ENCODE measurements around the gene IL21.
"Not testable (repeated sequence)": the region's sequence is repeated elsewhere in the genome, so short reads cannot be mapped to it uniquely, and the experiment has no call there.

Gene IL21

GRCh38 chr4:122621016-122621507, at the start of gene IL21:
TSS of gene IL21 (minus strand) at chr4:122621066. CDS start at chr4:122621011, 55 bp downstream.
- no peak for DNase-seq

DNA sequence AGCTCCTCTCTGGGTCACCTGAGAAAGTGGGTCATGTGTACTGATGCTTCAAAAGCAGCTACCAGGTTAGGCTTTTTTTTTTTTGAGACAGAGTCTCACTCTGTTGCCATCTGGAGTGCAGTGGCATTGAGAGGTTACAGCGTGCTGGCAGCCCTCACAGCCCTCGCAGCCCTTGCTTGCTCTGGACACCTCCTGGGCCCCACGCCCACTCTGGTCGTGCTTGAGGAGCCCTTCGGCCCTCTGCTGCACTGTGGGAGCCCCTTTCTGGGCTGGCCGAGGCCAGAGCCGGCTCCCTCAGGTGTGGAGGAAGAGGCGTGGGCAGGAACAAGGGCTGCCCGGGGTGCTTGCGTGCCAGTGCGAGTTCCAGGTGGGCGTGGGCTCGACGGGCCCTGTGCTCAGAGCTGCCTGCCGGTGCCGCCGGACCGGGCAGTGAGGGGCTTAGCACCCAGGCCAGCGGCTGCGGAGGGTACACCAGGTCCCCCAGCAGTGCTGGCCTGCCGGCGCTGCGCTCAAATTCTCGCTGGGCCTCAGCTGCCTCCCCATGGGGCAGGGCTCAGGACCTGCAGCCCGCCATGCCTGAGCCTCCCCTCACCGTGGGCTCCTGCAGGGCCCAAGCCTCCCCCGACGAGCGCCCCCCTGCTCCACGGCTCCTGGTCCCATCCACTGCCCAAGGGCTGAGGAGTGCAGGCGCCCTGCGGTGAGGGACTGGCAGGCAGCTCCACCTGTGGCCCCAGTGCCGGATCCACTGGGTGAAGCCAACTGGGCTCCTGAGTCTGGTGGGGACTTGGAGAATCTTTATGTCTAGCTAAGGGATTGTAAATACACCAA, 49.3 kb upstream of the IL21 start:
- no peak for DNase-seq

DNA sequence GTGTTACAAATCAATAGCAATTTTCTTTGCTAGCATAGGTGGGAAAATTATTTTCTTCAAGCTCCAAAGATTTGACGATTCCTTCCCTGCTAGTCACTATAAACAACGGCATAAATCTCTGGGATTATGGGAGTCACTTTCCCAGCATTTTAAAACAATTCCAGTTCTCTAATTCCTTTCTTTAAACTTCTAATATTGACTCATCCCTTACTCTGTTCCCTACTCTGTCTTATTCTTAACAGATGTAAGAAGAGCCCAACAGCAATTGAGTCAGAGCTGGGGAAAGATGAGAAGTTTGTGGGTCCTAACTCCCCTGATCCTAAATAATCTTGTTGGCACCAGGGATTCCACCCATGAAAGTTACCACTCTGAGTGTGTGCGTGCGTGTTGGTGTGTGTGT, 47.4 kb upstream of the IL21 start:
- no peak for DNase-seq

DNA sequence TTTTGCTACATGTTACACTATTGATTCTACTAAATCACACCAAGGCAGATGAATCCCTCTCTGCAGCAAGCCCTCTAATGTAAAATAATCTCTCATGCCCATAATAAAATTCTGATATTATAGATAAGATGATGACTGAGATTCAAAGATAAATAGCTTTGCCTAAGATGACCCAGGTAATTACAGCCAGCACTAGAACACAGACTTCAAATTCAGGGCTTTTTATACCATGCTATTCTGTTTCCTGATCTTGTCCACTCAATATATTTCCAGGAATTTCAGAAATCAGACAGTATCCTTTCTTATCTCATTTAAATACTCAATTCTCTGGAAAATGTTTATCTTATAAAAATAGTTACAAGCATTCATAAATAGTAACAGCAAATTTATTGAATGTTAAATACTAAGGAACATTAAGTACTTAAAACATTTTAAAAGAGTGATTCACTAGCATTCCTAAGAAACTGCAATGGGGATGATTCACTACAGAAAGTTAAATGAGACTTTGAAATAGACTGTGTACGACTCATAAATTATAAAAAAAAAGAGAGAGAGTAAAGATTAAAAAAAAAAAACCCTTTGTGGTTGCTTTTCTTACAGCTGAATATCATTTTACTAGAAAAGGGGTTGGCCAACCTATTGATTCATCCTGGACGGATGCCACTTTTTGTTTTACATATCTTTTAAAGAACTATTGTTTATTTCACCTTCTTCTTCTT, 45.8 kb upstream of the IL21 start:
- no peak for DNase-seq

DNA sequence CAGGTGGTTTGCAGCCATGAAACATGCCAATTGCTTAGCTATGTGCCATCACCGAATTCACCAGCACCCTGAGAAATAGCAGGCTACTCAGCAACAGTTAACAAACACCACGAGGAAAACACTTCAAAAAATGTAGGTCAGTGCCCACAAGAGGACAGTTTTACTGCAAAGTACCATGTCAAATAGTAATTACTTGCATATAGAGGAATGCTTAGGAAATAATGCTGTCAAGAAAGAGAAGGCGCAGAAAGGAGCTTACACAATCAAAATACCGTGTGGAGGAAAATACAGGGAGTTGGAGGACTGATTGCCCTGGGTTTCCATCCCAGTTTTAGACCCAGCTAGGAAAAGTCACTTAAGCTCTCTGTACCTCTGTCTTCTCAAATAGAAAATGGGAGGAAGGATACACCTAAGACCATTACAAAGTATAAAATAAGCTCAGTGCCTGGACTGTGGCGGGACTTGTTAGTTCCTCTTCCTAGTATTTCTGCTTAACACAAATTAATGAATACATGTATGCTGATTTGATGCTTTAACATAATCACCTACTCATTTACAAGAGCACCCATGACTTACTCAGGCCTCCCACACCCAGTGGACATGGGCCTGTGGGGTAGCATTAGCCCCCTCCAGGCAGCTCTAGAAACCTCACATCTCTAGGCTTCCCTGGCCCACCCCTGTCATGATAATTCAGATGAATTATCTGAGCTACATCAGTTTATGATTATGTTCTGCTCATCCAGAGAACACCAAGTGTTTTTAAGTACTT, 44.5 kb upstream of the IL21 start:
- DNase-seq, result no peak

DNA sequence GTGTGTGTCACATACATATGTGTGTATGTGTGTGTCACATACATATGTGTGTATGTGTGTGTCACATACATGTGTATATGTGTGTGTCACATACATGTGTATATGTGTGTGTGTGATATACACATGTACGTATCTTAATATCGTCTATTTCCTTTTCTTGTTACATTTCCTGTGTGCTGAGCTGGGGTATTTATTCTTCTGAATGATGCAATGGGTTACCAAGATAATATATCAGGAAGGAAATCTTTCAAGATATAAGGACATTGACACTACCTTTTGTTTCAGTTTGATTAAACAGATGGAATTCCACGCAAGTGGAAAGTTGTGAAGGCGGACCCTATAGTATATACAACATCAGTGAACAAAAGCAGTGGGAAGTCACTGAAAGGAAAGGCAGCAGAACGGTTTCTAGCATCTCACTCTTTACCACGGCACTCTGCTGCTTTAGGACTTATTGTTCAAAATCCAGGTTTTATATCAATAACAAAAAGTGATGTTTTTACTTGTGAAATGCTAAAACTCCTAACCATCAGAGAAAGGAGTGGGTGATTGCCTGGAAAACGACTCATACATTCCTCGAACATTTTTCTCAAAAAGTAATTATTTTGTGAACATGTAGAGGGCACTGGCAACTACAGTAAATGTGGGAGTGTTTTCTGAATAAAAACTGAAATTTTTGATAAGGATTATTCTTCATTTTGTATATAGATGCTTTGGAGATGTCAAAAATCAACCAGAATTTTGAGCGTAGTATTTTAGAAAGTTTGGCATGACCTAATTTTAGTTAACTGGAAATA, 43.1 kb upstream of the IL21 start:
- DNase-seq, result no peak

GRCh38 chr4:122663291-122663690, 42.4 kb upstream of the IL21 start:
- no peak for DNase-seq

- no peak for DNase-seq
These were observed 41.8 kb upstream of the IL21 start for GRCh38 chr4:122662701-122663100.

DNA sequence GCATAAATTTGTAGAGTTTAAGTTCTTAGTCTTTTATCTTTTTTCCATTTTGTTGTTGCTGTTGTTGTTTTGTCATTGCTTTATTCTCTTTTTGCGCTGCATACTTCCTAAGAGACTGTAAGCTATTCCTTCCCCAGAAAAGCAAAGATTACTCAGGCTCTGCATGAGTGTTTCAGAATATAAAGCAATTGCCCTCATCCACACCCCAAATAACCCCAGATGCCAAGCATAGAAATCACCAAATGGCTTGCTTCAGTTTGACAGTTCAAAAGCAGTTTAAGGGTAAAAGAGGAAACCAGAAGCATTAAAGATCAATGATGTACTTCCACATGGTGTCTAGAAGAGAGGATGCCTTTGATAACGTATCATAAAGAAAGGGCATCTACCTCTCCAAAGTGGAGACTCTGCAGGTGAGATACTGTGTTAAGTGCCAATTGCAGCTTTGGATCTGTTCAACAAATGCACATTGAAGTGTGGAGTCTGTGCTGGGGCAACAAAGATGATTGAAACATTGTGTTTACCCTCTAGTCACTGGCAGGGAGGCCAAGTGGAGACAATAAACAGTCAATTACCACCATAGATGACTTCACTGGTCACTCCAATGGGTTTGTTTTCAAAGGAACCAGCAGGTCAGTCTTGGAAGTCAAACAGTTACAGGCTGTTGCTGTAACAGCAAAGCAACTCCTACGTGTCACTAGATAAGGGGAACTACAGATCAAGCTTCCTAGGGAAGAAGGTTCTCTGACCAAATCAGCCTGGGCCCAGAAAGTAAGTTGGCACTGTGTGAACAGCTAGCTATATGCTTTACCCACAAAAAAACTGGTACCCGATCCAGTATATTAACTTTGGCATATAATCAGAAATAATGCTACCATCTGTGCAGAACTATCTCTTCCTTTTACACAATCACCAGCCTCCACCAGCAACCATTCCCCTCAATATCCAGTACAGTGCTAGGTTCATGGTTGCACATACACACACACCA, 40.6 kb upstream of the IL21 start:
- no peak for DNase-seq

DNA sequence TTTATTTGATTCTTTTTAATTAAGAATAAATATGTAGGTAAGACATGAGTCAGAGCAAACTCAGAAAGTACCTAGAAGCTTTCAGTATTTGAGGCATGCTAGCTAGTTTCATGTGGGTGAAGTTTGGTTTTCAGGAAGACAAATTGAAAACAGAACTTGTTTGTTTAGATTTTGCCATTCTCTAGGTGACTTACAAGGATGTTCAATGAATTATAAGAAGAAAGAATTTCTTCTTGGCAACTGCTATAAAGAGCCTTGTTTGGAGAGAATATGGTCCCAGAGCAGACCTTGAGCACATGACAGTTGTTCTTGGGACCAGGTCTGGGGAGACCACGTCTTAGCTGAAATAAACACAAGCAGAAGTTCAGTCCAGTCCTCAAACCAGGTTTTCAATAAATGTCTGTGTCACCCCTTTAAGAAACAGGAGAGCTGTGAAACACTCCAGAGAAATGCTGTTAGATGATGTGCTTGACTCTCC, 38.0 kb upstream of the IL21 start:
- DNase-seq, result no peak

- no peak for DNase-seq
These were observed 37.5 kb upstream of the IL21 start for GRCh38 chr4:122658377-122658776.

DNA sequence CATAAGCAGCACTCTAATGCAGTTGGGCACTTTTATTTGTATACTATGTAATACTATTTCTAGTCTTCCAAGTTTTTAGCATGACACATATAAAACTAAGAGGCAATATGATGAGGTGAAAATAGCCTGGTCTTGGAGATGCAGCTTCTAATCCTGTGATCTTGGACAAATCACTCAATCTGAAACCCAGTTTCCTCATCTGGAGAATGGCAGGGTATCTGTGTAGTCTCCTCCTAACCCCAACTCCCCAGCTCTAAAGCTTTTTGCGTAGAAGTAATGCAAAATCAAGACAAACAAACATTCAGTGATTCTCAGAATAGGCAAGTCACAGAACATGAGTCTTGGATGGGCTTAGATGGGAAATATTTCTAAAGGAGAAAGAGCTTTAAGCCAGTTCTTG, 36.7 kb upstream of the IL21 start:
- no peak for DNase-seq

- DNase-seq, result not testable (repeated sequence)
These were observed 35.7 kb upstream of the IL21 start for GRCh38 chr4:122656583-122656982.

DNA sequence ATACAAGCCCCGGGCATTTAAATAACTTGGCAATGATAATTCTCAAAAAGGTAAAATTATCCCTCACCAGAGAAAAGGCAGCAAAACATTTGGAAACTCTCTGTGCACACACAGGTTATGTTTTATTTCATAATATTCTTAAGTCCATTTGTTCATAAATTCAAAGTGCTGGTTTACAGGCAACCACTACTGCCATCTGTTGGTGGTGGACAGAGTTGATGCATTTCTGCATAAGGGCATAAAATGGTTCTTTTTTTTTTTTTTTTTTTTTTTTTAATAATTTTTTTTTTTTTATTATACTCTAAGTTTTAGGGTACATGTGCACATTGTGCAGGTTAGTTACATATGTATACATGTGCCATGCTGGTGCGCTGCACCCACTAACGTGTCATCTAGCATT, 31.5 kb upstream of the IL21 start:
- DNase-seq, result no peak

DNA sequence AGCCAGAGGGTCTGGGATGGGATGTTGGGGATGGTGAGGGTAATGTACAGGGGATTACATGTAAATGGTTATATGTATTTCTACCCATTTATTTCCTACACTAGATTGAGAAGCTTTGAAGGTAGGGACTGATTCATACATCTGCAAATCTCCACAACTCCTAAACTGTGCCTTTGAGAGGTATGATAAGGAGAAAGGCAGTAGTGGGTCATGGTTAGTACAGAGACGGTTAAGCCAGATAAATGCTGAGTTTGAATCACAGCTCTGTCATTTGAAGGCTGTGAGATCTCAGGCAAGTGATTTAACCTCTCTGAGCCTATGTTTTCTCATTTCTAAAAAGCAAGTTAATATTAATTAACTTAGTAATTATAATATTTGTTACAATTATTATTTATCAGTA, 29.3 kb upstream of the IL21 start:
- DNase-seq, result no peak

GRCh38 chr4:122647656-122648055, 26.8 kb upstream of the IL21 start:
- DNase-seq, result no peak

DNA sequence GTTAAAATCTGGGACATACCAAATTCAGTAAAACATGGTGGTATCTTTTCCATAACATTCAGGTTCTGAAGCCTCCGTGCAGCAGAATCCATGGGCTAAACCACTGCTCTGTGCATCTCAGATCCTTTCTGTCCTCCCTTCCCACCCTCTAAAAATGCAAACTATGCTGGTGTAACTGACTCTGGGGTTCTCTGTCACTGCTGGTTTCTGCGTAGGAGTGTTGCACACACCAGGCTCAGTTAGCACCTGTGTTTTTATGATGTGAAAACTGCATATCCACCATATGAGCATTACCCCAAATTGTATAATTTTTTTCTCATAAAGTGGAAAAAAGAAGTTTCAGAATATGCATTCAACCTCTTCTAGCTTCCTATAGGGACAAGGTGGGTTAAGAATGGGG, 22.4 kb upstream of the IL21 start:
- DNase-seq, result no peak

DNA sequence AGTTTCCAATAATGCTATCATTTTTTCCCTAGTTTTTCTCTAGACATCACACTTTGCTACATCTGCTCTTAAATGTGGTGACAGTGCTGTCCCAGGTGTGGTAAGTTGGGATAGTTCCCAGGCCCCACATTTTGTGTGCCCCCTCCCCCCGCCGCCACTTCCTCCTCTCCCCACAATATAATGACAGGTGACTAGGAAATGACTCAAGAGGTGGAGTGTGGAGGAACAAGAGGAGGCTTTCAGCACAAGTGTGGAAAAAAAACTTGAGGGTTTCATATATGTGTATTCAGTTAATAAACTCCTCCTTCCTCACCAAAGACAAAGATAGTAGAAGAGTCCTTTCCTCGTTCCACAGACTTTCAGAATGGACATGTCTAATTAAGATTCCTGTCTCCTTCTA, 18.3 kb upstream of the IL21 start:
- DNase-seq, result no peak

GRCh38 chr4:122636697-122637096, 15.8 kb upstream of the IL21 start:
- no peak for DNase-seq

DNA sequence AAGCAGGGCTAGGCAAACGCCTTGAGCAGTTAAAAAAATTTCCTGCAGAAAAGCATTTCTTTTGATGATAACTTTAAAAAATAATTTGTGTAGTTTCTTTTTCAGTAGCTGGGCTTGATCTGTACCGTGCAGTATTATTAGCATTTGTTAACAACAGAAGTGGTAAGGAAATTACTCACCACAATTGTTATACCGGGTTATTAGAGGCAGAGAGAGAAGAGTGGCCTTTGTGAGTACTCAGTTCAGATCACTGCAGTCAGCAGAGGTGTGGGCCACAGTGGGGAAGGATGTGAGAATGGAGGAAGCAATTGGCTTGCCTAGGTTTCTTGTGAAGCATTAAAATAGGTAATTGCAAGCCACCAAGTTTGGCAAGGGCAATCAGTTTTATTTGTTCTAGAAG, 14.3 kb upstream of the IL21 start:
- DNase-seq, result no peak

- no peak for DNase-seq
These were observed 12.3 kb upstream of the IL21 start for GRCh38 chr4:122633211-122633610.

Data from NCI-H2107 (cell line).